ENCODE measurements around the gene SLC47A1.

- TF ChIP-seq, protein P1, sequence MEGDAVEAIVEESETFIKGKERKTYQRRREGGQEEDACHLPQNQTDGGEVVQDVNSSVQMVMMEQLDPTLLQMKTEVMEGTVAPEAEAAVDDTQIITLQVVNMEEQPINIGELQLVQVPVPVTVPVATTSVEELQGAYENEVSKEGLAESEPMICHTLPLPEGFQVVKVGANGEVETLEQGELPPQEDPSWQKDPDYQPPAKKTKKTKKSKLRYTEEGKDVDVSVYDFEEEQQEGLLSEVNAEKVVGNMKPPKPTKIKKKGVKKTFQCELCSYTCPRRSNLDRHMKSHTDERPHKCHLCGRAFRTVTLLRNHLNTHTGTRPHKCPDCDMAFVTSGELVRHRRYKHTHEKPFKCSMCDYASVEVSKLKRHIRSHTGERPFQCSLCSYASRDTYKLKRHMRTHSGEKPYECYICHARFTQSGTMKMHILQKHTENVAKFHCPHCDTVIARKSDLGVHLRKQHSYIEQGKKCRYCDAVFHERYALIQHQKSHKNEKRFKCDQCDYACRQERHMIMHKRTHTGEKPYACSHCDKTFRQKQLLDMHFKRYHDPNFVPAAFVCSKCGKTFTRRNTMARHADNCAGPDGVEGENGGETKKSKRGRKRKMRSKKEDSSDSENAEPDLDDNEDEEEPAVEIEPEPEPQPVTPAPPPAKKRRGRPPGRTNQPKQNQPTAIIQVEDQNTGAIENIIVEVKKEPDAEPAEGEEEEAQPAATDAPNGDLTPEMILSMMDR (IDR thresholded peaks at IDR 0.05; ENCODE audit: insufficient read depth, low read length) = no peak
- TF ChIP-seq GABPA (IDR thresholded peaks at IDR 0.05; ENCODE audit: low read depth) = no peak
These were observed 86.2 kb downstream of the SLC47A1 start for GRCh38 chr17:19619705-19620325.
